Keratinocyte (primary cell): Measurements from ENCODE around the gene PSMB5.

Experiments
- EZH2 ChIP-seq: IDR thresholded peaks from one replicate; pipeline ENCODE4 v1.6.1; 2012; ENCODE audit warnings: inconsistent platforms, mild to moderate bottlenecking, low read length, moderate library complexity
- TF ChIP-seq, protein P1 (sequence below), 3 experiments: IDR thresholded peaks in 1 of 3; conservative IDR thresholded peaks in 1 of 3; optimal IDR thresholded peaks in 1 of 3; 2 replicates in 2 of 3; 3 replicates in 1 of 3; pipeline versions ENCODE3 to v1.5.1; 2011; ENCODE audit warnings: low read length in 3 of 3, mild to moderate bottlenecking in 3 of 3, moderate library complexity in 2 of 3, control low read depth in 1 of 3, inconsistent platforms in 1 of 3; ENCODE audit not compliant: insufficient read depth in 2 of 3; ENCODE audit errors: extremely low read depth in 1 of 3

DNA sequence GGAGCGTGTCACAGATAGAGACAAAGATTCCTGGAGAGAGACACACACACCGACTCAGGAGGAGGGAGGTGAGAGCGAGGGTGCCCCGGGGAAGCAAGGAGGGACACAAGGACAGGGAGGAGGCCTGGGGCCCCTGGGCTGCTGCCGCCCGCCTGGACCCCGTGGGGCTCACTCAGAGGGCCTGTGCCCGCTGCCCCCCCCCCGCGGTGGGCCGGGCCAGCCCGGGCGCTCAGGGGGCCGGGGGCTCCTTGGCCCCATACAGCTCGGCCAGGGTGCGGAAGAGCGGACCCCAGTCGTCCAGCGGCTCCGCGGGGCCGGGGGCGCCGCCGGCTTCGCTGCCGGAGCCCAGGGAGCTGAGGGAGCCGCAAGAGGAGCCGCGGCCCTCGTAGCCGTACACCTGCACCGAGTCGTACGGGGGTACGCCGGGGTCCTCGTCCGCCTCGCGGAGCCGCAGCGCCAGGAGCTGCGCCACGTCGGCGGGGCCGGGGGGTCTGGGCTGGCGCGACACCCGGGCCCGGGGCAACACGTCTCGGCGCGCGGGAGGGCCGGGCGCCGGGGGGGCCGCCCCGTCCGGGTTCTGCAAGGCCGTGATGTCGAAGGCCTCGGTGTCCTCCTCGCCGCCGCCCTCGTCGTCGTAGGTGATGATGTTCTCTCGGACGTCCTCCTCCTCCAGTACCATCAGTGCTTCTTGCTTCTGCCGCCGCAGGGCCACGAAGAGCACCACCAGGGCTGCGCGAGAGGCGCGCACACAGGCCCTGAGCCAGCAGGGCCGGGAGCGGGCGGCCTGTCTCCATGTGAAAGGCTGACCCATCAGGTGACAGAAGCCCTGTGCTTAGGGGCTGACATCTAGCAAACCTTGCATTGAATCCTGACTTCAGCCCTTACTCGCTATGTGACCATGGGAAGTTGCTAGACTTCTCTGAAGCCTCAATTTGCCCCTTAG lies 13.3 kb upstream of the PSMB5 start:
- TF ChIP-seq, protein P1, sequence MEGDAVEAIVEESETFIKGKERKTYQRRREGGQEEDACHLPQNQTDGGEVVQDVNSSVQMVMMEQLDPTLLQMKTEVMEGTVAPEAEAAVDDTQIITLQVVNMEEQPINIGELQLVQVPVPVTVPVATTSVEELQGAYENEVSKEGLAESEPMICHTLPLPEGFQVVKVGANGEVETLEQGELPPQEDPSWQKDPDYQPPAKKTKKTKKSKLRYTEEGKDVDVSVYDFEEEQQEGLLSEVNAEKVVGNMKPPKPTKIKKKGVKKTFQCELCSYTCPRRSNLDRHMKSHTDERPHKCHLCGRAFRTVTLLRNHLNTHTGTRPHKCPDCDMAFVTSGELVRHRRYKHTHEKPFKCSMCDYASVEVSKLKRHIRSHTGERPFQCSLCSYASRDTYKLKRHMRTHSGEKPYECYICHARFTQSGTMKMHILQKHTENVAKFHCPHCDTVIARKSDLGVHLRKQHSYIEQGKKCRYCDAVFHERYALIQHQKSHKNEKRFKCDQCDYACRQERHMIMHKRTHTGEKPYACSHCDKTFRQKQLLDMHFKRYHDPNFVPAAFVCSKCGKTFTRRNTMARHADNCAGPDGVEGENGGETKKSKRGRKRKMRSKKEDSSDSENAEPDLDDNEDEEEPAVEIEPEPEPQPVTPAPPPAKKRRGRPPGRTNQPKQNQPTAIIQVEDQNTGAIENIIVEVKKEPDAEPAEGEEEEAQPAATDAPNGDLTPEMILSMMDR (optimal IDR thresholded peaks at IDR 0.05 in 1 of 3, IDR thresholded peaks at IDR 0.05 in 1 of 3, conservative IDR thresholded peaks at IDR 0.05 in 1 of 3; ENCODE audit: extremely low read depth in 1 of 3, insufficient read depth in 2 of 3, low read length in 3 of 3), result no peak
- TF ChIP-seq EZH2, result no peak
